Islet precursor cell (in vitro differentiated cells): Measurements from ENCODE around the gene C19orf73.

Experiments used
- DNase-seq: peaks from one replicate; pipeline ENCODE4 v3.0.0-alpha.2; 2018

The C19orf73 gene

GRCh38 chr19:49097453-49098288 is 21.3 kb downstream of the C19orf73 start:
- DNase-seq, result peak; percentile 93

- no peak for DNase-seq
Measured at GRCh38 chr19:49094505-49095482, 24.1 kb downstream of the C19orf73 start.

GRCh38 chr19:49092686-49093085 is 26.3 kb downstream of the C19orf73 start:
- DNase-seq, result no peak

- no peak for DNase-seq
Measured at GRCh38 chr19:49091391-49092038, 27.4 kb downstream of the C19orf73 start.

- no peak for DNase-seq
Measured at GRCh38 chr19:49086296-49086695, 32.6 kb downstream of the C19orf73 start.

GRCh38 chr19:49085868-49086232 is 33.1 kb downstream of the C19orf73 start:
- no peak for DNase-seq

- DNase-seq, result peak; percentile 100
Measured at GRCh38 chr19:49085020-49085867, 33.7 kb downstream of the C19orf73 start, which contains the start of gene SNRNP70. Gene SNRNP70 (plus strand): TSS chr19:49085451. CDS start chr19:49086415, 964 bp downstream.

GRCh38 chr19:49084206-49085019 is 34.5 kb downstream of the C19orf73 start:
- no peak for DNase-seq

- DNase-seq, result no peak
Measured at GRCh38 chr19:49081273-49081672, 37.7 kb downstream of the C19orf73 start.

GRCh38 chr19:49080392-49080791 is 38.6 kb downstream of the C19orf73 start:
- DNase-seq, result no peak

- DNase-seq, result peak; percentile 69
Measured at GRCh38 chr19:49074869-49075268, 44.1 kb downstream of the C19orf73 start.

- DNase-seq, result peak; percentile 77
Measured at GRCh38 chr19:49073514-49074378, 45.2 kb downstream of the C19orf73 start.

GRCh38 chr19:49071860-49072547 is 46.9 kb downstream of the C19orf73 start:
- peak; percentile 79 for DNase-seq

- no peak for DNase-seq
Measured at GRCh38 chr19:49070416-49070815, 48.5 kb downstream of the C19orf73 start.

- no peak for DNase-seq
Measured at GRCh38 chr19:49069026-49069425, 49.9 kb downstream of the C19orf73 start.
